Fibroblast of upper back skin (primary cell): ENCODE measurements around the gene BMS1.
A peak's percentile ranks its signal among the peaks of the same experiment; 100 is the strongest.
"Not testable (repeated sequence)": the region's sequence is repeated elsewhere in the genome, so short reads cannot be mapped to it uniquely, and the experiment has no call there.

ENCODE experiments used
- DNase-seq: peaks from one replicate; pipeline ENCODE4 v3.0.0-alpha.2; 2013

BMS1 gene

DNA sequence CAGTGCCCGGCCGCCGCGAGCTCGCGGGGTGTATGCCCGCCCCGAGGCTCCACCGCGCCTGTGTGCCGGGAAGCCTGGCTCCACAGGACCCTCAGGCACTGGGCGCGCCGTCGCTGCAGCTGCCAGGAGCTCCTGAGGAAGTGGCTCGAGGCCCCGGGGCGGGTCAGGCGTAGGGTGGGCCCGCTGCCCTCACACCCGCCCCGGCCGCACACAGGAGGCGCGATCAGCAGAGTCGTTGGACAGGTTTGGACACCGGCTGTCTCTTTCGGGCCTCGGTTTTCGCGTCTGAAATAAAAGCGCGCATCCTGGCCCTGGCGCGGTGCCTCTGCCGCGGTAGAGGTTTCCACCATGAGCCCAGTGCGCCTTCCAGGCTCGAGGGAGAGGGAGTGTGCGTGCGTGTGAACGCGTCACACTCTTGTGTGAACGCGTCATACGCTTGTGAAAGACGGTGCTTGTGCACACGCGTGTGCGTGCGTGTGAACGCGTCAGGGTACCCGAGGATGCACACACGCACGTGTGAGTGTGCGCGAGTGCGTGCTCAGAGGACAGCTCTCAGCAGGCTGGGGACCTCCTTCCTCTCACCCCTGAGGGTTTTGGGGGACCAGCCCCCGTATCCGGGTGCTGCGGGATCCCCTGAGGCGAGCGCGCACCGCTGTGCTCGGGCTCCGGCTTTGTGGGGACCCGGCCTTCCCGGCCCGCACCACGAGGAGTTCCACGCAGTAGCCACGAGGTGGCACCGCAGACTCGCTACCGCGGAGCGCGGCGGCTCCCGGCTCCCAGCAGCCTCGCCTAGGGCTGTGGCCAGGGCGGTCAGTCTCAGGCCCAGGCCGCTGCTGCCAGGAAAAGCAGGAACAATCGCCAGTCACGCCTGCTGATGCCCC, 83.8 kb downstream of the BMS1 start:
- DNase-seq = peak; percentile 55

DNA sequence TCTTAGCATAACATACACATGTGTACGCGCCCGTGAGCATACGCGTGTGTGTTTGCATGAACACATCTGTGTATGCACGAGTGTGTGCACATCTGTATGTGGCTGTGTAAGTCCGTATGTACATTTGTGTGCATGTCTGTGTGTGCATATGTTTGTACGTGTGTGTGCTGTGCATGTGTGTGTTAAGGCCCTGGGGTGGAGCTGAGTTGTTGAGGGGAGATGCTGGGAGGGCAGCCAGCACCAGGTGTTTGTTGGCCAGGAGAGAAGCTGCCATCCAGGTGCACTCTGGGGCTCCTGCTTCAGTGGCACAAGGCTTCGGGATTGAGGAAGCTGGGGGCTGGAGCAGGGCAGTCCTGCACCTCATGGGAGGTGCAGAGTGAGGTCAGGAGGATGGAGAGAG, 85.0 kb downstream of the BMS1 start:
- DNase-seq = no peak

DNA sequence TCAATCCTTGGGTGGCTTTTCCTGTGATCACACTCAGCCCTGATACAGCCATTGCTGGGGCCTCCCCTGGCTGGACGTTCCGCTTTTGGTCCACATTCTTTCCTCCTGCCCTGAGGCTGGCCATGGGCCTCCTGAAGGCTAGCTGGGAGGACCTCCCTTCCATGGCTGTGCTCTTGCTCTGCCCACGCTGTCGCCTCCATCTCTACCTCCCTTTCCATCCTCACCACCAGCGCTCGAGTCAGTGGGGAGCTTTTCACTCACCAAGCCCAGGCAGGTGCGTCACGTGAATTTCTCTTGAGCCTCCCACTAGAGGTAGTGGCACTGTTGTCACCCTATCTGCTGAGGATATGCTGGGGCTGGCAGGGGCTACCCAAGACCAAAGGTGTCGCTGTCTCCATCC, 85.9 kb downstream of the BMS1 start:
- no peak for DNase-seq

DNA sequence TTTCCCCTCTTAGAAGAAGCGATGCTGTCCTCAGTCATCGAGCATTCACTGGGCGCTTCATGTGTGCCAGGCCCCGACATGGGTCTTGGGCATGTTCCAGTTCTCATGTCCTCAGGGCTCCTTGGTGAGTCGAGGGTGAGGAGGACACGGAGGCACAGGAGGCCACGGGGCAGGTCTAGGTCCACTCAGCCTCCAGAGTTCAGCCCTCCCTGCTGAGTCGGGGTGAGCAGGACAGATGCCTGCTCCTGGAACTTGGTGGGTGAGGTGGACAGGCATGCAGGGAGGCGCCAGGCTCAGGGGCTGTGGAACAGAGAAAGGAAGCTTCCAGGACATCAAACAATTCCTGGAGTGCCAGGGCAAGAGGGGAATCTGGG, 87.4 kb downstream of the BMS1 start:
- DNase-seq = no peak

DNA sequence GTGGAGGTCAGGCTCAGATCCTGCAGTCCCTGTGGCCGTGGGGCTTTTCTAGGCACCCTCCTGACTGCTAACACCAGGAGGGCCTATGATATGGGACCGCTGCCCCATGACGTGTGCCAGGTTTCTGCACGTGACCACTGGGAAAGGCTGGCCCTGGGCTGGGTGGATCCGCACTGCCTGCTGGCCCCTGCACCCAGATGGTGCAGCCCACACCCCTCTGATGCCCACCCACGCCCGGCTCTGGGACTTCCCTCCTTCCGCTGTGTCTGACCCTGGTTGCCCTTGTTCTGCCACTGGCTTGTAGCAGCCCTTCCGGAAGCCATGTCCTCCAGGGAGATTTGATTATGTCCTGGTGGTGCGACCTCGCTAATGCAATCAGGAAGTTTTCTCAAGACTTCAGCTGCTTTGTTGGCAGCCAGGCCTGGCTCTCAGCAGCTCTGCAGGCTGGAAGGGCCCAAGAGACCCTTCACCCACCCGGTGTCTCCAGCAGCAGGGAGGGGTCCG, 88.6 kb downstream of the BMS1 start:
- not testable (repeated sequence) for DNase-seq

DNA sequence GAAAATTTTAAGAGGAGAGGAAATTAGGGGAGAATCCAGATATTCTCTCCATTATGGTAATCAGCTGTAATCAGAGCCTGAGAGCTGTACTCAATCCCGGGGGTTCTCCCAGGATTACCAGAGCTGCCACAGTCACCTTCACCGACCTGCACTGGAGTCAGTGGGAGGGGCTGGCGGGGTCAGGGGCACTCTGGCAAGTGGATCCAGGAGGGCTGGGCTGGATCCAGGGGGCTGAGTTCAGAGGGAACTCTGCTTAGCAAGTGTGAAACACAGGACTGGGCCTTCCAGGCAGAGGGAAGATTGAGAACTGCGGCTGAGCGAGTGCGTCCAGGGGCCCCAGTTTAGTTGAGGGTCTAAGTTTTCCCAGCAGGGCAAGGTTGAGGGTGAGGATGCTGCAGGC, 89.2 kb downstream of the BMS1 start:
- no peak for DNase-seq

DNA sequence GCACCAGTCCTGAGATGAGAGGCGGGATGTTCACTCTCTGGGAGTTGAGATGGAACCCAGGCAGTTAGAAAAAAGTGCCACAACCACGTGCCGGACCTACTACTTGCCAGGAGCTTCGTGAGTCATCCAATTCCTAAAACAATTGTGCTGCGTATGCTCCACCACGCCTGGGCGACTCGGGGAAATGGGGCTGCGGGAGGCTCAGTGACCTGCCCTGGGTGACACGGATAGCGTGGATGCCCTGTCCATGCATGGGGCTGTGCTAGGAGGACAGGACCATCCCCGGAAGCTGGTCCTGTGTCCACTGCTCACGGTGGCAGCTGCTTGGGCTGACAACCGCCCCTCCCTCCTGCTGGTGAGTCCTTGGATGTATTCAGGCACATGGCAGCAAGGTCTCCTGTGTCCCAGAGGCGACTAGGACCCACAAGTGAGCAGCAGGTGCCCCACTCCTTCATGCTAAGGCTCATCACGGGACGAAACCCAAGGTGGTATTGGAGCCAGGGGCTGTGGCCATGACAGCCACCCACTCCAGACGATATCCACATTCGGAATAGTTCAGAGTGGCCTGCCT, 90.4 kb downstream of the BMS1 start:
- no peak for DNase-seq

DNA sequence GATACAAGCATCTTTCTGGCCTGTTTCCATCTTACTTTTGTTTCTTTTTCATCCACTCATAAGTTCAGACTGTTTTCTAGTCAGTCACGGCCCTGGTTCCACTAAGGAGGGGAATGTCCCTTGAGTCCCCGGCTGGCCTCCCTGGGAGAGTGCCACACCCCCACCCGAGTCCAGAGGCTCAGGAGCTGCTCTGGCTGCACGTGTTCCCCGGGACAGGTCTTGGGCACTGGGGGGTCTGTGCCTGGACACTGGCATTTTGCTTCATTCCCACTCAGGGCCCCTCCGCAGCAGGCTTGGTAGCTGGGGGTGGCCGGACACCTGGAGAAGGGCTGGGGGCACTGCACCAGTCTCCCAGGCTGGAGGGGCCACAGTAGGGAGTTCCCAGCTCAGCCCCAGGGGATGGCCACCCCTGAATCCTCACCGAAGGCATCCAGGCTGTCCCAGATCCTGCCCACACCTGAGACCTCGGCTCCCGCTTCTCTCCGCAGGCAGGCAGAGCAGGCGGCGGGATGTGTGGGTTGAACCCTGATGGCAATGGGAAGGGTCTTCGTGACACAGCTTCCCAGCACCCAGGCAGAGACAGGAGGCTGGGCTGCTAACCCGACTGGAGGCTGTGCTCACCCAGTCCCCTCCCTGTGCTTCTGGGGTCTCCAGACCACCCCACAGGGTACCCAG, 92.3 kb downstream of the BMS1 start:
- no peak for DNase-seq

DNA sequence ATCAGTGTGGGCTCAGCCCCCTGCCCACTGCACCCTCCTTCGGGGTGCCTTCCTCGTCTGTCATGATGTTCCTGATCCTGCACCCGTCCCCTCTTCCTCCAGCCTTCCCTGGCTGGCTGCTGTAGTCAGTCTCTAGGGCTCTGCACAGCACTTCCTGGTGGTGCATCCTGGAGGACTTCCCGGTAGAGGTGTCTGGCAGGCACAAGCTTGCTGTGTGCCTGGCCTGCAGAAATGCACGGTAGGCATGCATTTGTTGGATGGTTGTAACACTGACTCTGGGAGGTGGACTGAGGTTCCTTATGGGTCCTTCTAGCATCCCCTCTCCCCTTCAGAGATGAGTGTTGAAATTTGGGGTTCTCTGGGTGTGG, 92.8 kb downstream of the BMS1 start:
- DNase-seq = no peak

DNA sequence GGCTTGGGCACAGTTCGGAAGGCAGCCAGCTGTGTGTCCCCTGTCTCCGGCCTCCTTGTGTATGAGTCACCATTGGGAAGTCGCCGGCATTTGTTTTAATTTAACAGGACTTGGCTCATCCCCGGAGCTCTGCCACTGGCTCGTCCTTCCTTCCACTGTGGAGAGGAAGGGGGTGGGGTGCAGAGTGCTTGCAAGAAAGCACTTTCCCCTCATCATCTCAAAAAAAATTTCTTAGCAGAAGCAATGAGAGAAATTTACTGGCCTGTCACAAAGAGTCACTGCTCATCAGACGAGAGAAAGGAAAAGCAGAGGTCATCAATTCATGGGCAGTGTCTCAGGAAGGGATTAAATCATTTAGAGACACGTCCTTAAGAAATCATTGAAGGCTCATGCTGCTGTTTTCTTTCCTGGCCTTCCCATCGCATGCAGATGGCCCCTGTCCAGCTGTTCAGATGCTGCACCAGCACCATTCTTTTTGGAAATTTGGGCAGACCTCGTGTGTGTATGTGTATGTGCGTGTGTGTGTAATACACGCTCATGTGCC, 93.3 kb downstream of the BMS1 start:
- DNase-seq = peak; percentile 7

DNA sequence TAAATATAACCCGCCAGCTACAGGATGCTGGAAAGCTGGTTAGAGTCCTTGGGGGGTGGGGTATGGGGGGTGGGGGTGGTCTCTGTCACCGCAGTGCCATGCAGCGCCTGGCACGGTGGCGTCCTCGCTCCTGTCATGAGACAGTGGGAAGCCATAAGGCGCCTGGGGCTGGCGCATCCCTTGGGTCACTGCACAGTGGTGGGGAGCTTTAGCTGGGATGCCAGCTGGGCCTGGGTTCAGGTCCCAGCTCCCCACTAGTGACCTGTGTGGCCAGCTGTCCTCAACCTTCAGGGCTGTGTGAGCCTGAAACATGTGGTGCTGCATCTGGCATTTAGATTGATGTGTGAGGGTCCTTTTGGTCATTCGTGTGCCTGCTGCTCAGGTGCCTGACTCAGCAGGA, 93.9 kb downstream of the BMS1 start:
- DNase-seq = no peak

DNA sequence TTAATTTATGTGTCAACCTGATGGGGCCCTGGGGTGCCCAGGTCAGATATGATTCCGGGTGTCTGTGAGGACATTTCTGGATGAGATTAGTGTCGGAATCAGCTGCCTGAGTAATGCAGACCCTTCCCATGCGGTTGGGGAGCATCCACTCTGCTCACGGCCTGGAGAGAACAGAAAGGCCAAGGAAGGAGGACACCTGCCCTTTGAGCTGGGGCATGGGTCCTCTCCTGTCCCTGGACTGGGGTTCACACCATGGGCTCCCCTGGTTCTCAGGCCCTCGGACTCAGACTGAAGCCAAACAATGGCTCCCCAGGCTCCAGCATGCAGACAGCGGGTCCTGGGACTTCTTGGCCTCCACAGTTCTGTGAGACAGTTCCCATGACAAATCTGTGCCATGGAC, 94.3 kb downstream of the BMS1 start:
- no peak for DNase-seq

DNA sequence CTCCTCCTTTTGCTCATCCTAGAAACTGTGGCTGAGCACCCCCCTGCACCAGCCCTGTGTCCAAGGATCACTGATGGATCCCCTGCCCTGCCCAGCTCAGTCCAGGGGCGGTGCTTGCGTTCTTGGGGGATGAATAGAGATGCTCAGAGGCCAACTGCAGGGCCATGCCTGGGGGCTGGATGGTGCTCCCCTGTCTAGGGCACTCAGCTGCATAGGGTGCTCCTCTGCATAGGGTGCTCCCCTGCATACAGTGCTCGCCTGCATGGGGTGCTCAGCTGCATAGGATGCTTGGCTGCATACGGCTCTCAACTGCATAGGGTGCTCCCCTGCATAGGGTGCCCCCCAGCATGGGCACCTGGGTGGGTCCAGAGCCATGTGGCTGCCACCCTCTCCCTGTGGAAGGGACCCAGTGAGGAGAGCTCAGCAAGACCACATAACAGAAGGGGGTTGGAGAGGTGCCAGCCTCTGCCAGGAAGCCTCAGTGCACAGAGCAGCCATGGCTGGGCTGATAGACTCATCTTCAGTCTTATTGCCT, 95.0 kb downstream of the BMS1 start:
- DNase-seq = no peak

DNA sequence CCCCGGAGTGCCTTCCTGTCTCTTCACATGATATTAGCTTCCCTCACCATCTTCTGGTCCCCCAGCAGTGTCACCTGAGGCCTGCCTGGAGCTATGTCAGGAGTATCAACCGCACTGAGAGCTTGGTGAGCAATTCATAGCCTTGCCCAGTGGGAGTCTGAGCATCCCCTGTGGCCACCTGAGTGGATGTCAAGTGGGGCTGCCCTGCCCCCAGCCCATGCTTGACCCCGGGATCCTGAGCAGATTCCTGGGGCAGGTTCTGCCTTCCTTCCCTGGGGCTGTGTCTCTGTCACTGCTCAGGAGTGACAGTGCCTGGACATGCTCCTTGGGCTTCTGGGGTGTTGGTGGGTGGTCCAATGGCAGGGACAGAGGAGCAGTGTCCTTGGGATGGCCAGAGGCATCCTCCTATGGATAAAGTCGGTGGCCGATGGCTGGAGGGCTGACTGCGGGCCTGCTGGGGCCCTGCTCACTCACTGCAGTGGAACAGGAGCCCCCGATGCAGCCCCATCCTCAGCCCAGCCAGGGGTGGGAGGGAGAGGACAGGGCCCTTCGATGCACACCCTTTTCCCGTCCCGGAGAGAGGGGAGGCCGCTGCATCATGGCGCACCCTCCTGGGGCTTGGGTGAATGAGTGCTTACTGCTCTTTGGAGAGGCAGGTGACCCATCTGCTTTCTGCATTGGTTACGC, 95.7 kb downstream of the BMS1 start:
- no peak for DNase-seq

DNA sequence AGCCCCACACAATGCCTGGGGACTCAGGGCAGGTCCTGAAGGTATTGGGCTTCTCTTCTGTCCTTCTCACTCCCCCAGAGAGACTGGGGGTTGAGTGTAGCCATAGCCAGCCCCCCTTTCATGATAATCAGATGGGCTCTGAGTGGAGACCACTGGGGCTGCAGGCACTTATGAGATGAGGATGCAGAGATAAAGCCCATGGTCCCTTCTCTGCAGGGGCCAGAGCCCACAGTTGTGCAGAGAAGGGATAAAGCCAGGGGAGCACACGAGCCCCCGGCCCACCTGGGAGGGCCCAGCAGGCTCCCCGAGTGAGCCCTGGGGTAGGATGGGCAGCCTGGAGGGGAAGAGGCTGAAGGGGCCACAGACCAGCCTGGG, 96.2 kb downstream of the BMS1 start:
- DNase-seq = no peak

DNA sequence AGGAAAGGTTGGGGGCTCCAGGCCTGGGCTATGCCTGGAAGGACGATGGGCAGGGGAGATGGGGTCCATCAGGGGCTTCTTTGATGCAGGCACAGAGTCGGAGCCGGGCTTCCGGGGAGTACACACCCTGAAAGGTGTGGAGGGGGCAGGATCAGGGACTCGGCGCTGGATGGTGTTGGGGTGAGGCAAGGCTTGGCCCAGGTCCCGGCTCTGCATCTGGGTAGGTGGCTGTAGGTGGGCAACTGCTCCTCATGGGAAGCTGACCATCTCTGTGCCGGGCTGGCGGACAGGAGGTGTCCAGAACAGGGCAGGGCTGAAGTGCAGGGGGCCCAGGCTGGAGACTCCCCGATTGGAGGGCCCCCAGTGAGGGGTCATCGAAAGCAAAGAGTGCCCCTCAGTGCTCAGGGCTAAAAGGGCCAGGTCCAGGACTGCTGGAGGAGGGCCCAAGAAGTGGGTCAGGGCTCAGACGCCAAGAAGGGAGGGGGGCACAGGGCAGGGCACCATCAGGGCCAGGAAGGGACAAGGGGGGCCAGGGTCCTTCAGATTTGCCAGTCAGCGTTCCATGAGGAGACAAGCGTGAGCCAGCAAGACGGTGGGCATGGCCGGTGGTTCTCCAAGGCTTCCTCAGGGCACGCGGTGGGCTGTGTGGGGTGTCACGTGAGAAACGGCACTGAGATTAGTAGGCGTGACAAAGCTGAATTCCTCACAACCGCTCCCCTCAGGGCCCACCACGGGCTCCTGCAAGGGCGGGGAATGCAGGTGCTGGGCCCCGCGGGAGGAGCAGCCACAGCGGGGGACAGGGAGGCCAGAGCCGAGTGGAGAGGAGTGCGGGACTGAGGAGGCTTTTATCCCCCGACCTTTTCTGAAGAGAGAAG, 97.0 kb downstream of the BMS1 start:
- no peak for DNase-seq

DNA sequence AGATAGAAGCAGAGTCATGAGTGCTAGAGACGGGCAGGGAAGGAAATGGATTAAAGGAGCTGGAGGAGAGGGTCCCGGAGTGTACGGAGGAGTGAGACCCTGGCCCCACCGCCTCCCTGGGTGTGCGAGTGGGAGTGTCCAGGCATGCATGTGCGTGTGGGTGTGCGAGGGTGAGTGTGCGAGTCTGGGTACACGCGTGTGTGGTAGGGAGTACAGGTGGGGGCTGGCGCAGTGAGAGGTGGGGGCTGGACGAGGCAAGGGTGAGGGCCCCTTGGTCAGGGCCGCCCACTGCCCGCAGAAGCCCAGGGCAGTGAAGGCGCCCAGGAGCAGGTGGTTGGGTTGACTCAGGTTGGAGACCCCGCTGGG, 97.6 kb downstream of the BMS1 start:
- DNase-seq = no peak

DNA sequence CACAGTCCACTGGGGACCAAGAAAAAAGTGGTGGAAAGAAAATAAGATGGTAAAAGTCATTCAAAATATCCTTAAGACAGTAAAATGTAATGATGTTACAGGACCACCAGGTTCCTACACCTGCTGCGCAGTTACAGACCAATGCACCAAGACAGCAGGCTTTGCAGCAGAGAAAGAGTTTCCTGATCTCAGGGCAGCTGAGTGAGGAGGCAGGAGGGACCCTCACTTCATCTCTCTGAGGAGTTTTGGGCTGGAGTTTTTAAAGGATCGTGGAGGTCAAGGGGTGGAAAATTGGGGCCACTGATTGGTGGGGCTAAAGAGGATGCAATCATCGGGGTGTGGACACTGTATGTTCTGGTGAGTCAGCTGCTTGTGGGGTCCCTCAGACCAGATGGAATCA, 100.0 kb downstream of the BMS1 start:
- DNase-seq = no peak
